ENCODE measurements around the gene ACOT12. TPM values are rescaled to one million over a fixed set of nuclear protein-coding genes. Genes with fewer than 3 reads are reported as not detected.

The ACOT12 gene
- total and polyA plus RNA-seq, 2 experiments from 2014 or later = 0.15 TPM; not detected in 1

- no peaks in the 10 kb centered on the region for H3K9me3 Mint-ChIP-seq
- H3K4me3 Mint-ChIP-seq = no peak overlapping the region
- Histone ChIP-seq H3K27ac (ENCODE audit: low read depth) (no peak overlapping the region), H3F3A (replicated peaks; ENCODE audit: low read depth) (no peaks in the 10 kb centered on the region), H3K4me3 (no peak overlapping the region), H2AFZ (no peak overlapping the region), H3K4me2 (no peak overlapping the region), H3K79me2 (replicated peaks; ENCODE audit: insufficient read depth) (no peaks in the 10 kb centered on the region), H3K27me3 (ENCODE audit: insufficient read depth) (no peaks in the 10 kb centered on the region), H3K4me1 (ENCODE audit: insufficient read depth) (no peaks in the 10 kb centered on the region), H4K20me1 (replicated peaks; ENCODE audit: insufficient read depth) (no peaks in the 10 kb centered on the region), H3K36me3 (ENCODE audit: insufficient read depth) (no peaks in the 10 kb centered on the region), H3K9me2 (ENCODE audit: insufficient read depth) (no peaks in the 10 kb centered on the region)
- H3K27me3 Mint-ChIP-seq (ENCODE audit: insufficient read depth, low read depth, poor library complexity) = no peaks in the 10 kb centered on the region
- H3K27ac Mint-ChIP-seq = no peak overlapping the region; the same call in 1 of the 2 replicates
- DNase-seq (ENCODE audit: low spot score) (no peak), ATAC-seq (no peak; the same call in 2 of the 3 replicates)
- H3K4me1 Mint-ChIP-seq = peaks cover 13% of the 10 kb centered on the region; the same call in 2 of the 3 replicates
- no peaks in the 10 kb centered on the region for H3K36me3 Mint-ChIP-seq (ENCODE audit: low read depth)
- TF ChIP-seq POLR2AphosphoS5 (IDR thresholded peaks at IDR 0.05; ENCODE audit: low read depth) = no peak
- TF ChIP-seq NANOG (IDR thresholded peaks at IDR 0.05; ENCODE audit: borderline replicate concordance) = no peak
- TF ChIP-seq, protein P1, sequence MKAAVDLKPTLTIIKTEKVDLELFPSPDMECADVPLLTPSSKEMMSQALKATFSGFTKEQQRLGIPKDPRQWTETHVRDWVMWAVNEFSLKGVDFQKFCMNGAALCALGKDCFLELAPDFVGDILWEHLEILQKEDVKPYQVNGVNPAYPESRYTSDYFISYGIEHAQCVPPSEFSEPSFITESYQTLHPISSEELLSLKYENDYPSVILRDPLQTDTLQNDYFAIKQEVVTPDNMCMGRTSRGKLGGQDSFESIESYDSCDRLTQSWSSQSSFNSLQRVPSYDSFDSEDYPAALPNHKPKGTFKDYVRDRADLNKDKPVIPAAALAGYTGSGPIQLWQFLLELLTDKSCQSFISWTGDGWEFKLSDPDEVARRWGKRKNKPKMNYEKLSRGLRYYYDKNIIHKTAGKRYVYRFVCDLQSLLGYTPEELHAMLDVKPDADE (IDR thresholded peaks at IDR 0.05) = no peak
- TF ChIP-seq, protein P2, sequence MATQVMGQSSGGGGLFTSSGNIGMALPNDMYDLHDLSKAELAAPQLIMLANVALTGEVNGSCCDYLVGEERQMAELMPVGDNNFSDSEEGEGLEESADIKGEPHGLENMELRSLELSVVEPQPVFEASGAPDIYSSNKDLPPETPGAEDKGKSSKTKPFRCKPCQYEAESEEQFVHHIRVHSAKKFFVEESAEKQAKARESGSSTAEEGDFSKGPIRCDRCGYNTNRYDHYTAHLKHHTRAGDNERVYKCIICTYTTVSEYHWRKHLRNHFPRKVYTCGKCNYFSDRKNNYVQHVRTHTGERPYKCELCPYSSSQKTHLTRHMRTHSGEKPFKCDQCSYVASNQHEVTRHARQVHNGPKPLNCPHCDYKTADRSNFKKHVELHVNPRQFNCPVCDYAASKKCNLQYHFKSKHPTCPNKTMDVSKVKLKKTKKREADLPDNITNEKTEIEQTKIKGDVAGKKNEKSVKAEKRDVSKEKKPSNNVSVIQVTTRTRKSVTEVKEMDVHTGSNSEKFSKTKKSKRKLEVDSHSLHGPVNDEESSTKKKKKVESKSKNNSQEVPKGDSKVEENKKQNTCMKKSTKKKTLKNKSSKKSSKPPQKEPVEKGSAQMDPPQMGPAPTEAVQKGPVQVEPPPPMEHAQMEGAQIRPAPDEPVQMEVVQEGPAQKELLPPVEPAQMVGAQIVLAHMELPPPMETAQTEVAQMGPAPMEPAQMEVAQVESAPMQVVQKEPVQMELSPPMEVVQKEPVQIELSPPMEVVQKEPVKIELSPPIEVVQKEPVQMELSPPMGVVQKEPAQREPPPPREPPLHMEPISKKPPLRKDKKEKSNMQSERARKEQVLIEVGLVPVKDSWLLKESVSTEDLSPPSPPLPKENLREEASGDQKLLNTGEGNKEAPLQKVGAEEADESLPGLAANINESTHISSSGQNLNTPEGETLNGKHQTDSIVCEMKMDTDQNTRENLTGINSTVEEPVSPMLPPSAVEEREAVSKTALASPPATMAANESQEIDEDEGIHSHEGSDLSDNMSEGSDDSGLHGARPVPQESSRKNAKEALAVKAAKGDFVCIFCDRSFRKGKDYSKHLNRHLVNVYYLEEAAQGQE (IDR thresholded peaks at IDR 0.05; ENCODE audit: unreplicated experiment) = no peak
- TF ChIP-seq JUNB (IDR thresholded peaks at IDR 0.05; ENCODE audit: unreplicated experiment) = no peak
- no peak for TF ChIP-seq ZNF331 (CRISPR knock-in tag; IDR thresholded peaks at IDR 0.05; ENCODE audit: low read depth)
- TF ChIP-seq STAT1 (IDR thresholded peaks at IDR 0.05; ENCODE audit: unreplicated experiment) = no peak
- no peak for TF ChIP-seq ZNF114 (CRISPR knock-in tag; IDR thresholded peaks at IDR 0.05)
- TF ChIP-seq, protein P3, sequence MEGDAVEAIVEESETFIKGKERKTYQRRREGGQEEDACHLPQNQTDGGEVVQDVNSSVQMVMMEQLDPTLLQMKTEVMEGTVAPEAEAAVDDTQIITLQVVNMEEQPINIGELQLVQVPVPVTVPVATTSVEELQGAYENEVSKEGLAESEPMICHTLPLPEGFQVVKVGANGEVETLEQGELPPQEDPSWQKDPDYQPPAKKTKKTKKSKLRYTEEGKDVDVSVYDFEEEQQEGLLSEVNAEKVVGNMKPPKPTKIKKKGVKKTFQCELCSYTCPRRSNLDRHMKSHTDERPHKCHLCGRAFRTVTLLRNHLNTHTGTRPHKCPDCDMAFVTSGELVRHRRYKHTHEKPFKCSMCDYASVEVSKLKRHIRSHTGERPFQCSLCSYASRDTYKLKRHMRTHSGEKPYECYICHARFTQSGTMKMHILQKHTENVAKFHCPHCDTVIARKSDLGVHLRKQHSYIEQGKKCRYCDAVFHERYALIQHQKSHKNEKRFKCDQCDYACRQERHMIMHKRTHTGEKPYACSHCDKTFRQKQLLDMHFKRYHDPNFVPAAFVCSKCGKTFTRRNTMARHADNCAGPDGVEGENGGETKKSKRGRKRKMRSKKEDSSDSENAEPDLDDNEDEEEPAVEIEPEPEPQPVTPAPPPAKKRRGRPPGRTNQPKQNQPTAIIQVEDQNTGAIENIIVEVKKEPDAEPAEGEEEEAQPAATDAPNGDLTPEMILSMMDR (conservative IDR thresholded peaks at IDR 0.05; ENCODE audit: low read depth in 2 of 2) = no peak
- no peak for TF ChIP-seq CREB1 (CRISPR knock-in tag; IDR thresholded peaks at IDR 0.05; ENCODE audit: low read depth)
- TF ChIP-seq EZH2phosphoT487 (IDR thresholded peaks at IDR 0.05; ENCODE audit: unreplicated experiment) = no peak
- TF ChIP-seq, protein P4, sequence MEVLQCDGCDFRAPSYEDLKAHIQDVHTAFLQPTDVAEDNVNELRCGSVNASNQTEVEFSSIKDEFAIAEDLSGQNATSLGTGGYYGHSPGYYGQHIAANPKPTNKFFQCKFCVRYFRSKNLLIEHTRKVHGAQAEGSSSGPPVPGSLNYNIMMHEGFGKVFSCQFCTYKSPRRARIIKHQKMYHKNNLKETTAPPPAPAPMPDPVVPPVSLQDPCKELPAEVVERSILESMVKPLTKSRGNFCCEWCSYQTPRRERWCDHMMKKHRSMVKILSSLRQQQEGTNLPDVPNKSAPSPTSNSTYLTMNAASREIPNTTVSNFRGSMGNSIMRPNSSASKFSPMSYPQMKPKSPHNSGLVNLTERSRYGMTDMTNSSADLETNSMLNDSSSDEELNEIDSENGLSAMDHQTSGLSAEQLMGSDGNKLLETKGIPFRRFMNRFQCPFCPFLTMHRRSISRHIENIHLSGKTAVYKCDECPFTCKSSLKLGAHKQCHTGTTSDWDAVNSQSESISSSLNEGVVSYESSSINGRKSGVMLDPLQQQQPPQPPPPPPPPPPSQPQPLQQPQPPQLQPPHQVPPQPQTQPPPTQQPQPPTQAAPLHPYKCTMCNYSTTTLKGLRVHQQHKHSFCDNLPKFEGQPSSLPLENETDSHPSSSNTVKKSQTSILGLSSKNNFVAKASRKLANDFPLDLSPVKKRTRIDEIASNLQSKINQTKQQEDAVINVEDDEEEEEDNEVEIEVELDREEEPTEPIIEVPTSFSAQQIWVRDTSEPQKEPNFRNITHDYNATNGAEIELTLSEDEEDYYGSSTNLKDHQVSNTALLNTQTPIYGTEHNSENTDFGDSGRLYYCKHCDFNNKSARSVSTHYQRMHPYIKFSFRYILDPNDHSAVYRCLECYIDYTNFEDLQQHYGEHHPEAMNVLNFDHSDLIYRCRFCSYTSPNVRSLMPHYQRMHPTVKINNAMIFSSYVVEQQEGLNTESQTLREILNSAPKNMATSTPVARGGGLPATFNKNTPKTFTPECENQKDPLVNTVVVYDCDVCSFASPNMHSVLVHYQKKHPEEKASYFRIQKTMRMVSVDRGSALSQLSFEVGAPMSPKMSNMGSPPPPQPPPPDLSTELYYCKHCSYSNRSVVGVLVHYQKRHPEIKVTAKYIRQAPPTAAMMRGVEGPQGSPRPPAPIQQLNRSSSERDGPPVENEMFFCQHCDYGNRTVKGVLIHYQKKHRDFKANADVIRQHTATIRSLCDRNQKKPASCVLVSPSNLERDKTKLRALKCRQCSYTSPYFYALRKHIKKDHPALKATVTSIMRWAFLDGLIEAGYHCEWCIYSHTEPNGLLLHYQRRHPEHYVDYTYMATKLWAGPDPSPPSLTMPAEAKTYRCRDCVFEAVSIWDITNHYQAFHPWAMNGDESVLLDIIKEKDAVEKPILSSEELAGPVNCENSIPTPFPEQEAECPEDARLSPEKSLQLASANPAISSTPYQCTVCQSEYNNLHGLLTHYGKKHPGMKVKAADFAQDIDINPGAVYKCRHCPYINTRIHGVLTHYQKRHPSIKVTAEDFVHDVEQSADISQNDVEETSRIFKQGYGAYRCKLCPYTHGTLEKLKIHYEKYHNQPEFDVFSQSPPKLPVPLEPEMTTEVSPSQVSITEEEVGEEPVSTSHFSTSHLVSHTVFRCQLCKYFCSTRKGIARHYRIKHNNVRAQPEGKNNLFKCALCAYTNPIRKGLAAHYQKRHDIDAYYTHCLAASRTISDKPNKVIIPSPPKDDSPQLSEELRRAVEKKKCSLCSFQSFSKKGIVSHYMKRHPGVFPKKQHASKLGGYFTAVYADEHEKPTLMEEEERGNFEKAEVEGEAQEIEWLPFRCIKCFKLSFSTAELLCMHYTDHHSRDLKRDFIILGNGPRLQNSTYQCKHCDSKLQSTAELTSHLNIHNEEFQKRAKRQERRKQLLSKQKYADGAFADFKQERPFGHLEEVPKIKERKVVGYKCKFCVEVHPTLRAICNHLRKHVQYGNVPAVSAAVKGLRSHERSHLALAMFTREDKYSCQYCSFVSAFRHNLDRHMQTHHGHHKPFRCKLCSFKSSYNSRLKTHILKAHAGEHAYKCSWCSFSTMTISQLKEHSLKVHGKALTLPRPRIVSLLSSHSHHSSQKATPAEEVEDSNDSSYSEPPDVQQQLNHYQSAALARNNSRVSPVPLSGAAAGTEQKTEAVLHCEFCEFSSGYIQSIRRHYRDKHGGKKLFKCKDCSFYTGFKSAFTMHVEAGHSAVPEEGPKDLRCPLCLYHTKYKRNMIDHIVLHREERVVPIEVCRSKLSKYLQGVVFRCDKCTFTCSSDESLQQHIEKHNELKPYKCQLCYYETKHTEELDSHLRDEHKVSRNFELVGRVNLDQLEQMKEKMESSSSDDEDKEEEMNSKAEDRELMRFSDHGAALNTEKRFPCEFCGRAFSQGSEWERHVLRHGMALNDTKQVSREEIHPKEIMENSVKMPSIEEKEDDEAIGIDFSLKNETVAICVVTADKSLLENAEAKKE (CRISPR knock-in tag; IDR thresholded peaks at IDR 0.05) = no peak
- no peak for TF ChIP-seq EZH2 (IDR thresholded peaks at IDR 0.05; ENCODE audit: low read depth, unreplicated experiment)
These were observed 11.4 kb upstream of the ACOT12 start for GRCh38 chr5:81405126-81405891.

Data from GM23338 (cell line).